Measurements from ENCODE around the gene ATL2. TPM values are rescaled to one million over a fixed set of nuclear protein-coding genes. Genes with fewer than 3 reads are reported as not detected.

The ATL2 gene
- total and polyA plus RNA-seq, 2 of the 8 experiments (the other 6 are each of a cell fraction or from before 2014, with no cell fraction given) = 38.8 to 84.6 TPM

- H4K5ac ChIP-seq (ENCODE audit: insufficient read length, low read depth, low read length) = no peak overlapping the region
- no peak overlapping the region for H3K14ac ChIP-seq (ENCODE audit: insufficient read length)
- H3K27me3 ChIP-seq (replicated peaks in 1 of 4; ENCODE audit: control insufficient read depth in 3 of 4, extremely low read depth in 1 of 4, insufficient read depth in 3 of 4, low read length in 3 of 4) = no peaks in the 10 kb centered on the region
- H2BK12ac ChIP-seq (ENCODE audit: low read depth, low read length) = no peak overlapping the region
- POLR2A ChIA-PET (ENCODE audit: partially characterized antibody) = interaction anchor here (1.6 kb wide), 1 partner anchor 24 kb away, joined by 5 read pairs; no protein-coding TSS in a partner anchor
- peaks cover 0 to 5% (median 0%) of the 10 kb centered on the region in 4 experiments; a peak in 1 of 8 replicates for H3K36me3 ChIP-seq (ENCODE audit: control insufficient read depth in 2 of 4, insufficient read depth in 4 of 4, low read length in 3 of 4)
- peaks cover 7% of the 10 kb centered on the region for H3K79me1 ChIP-seq (ENCODE audit: low read depth, low read length)
- no peak overlapping the region for H2BK120ac ChIP-seq (replicated peaks; ENCODE audit: low read depth, low read length)
- H2BK20ac ChIP-seq (ENCODE audit: low read length) = no peak overlapping the region
- no peak overlapping the region for H3K56ac ChIP-seq (replicated peaks; ENCODE audit: insufficient read length, low read depth, low read length)
- no peak overlapping the region for H3K27ac ChIP-seq (ENCODE audit: low read depth, low read length)
- FAIRE-seq (no peak), DNase-seq (ENCODE audit: low read depth in 1 of 2, low spot score in 2 of 2) (no peak)
- H3K4me2 ChIP-seq (ENCODE audit: insufficient read depth in 1 of 2, low read depth in 2 of 2, low read length in 2 of 2) = no peak overlapping the region
- H3K4me3 ChIP-seq (ENCODE audit: extremely low read depth in 1 of 4, insufficient read depth in 2 of 4, low read depth in 3 of 4, low read length in 4 of 4) = no peak overlapping the region
- no peak overlapping the region for H2AFZ ChIP-seq (ENCODE audit: low read length)
- peak overlapping the region; percentile 16; the same call in 1 of the 2 replicates for H2AK5ac ChIP-seq (ENCODE audit: low read depth, low read length)
- CTCF ChIA-PET (ENCODE audit: partially characterized antibody) = interaction anchor here (1.0 to 2.4 kb wide), 3 partner anchors 22 to 156 kb away, joined by 3 to 7 read pairs (median 4); no protein-coding TSS in a partner anchor
- H4K91ac ChIP-seq (replicated peaks; ENCODE audit: insufficient read length, low read length) = no peak overlapping the region
- H3K4me1 ChIP-seq (replicated peaks in 1 of 4; ENCODE audit: control insufficient read depth in 3 of 4, insufficient read depth in 4 of 4, low read length in 3 of 4) = peaks cover 0 to 6% (median 0%) of the 10 kb centered on the region in 4 experiments; a peak in 1 of 7 replicates
- H3K23me2 ChIP-seq (ENCODE audit: low read depth, low read length) = no peaks in the 10 kb centered on the region
- peaks cover 20 to 86% of the 10 kb centered on the region in 2 experiments for H3K79me2 ChIP-seq (ENCODE audit: control insufficient read depth in 1 of 2, insufficient read depth in 2 of 2, low read length in 2 of 2)
- H3K23ac ChIP-seq (ENCODE audit: insufficient read length) = no peak overlapping the region
- H2BK5ac ChIP-seq (ENCODE audit: low read depth, low read length) = 0 out of 2 replicates have a peak overlapping the region, but pooled peaks have one; percentile 44
- H3K9me3 ChIP-seq (ENCODE audit: insufficient read depth in 2 of 2, low read depth in 1 of 2, low read length in 1 of 2) = no peaks in the 10 kb centered on the region
- H3K9ac ChIP-seq (replicated peaks in 1 of 4; ENCODE audit: extremely low read depth in 1 of 4, low read depth in 3 of 4, low read length in 3 of 4) = no peak overlapping the region
- no peak overlapping the region for H4K8ac ChIP-seq (ENCODE audit: extremely low read depth, insufficient read depth, low read length)
- H3K4ac ChIP-seq (replicated peaks; ENCODE audit: insufficient read length, low read depth, low read length) = no peak overlapping the region
- TF ChIP-seq KDM4A (IDR thresholded peaks at IDR 0.05; ENCODE audit: low read depth, low read length, severe bottlenecking) (no peak), POLR2A (IDR thresholded peaks at IDR 0.05; ENCODE audit: control extremely low read depth in 1 of 2, low read depth in 2 of 2, low read length in 2 of 2) (no peak), MAFK (IDR thresholded peaks at IDR 0.05; ENCODE audit: low read depth, low read length) (no peak), CHD1 (IDR thresholded peaks at IDR 0.05; ENCODE audit: low read depth, low read length) (no peak)
- no peak overlapping the region for H3K18ac ChIP-seq (ENCODE audit: extremely low read depth, low read length)
- no peak overlapping the region for H2BK15ac ChIP-seq (ENCODE audit: low read length)
- peaks cover 3 to 5% of the 10 kb centered on the region in 2 experiments for H4K20me1 ChIP-seq (replicated peaks in 1 of 2; ENCODE audit: control insufficient read depth in 1 of 2, insufficient read depth in 2 of 2, low read length in 2 of 2)
These were observed 24.7 kb downstream of the ATL2 start for GRCh38 chr2:38352336-38352735.

Data from H1 (cell line).